Sigmoid colon (tissue), 4 donors: ENCODE measurements around the gene BLM.

ENCODE experiments used
- POLR2A ChIP-seq, 2 donors: fragments of 450-650 bp; IDR thresholded peaks; one replicate each; pipeline ENCODE4 v1.6.1; 2016; ENCODE audit warnings: antibody characterized with exemption in 2 of 2, mild to moderate bottlenecking in 2 of 2, moderate library complexity in 2 of 2
- POLR2AphosphoS5 ChIP-seq, 4 donors: sonication (generic); formaldehyde crosslinking; IDR thresholded peaks; one replicate each; pipeline ENCODE4 v1.6.1; 2017; ENCODE audit warnings: antibody characterized with exemption in 4 of 4
- TF ChIP-seq, protein P1 (sequence below), 4 experiments: fragments of 450-650 bp in 3 of 4; fragments of 200-600 bp in 1 of 4; IDR thresholded peaks; one replicate each; pipeline ENCODE4 v1.5.1; 2016 to 2019; ENCODE audit warnings: antibody characterized with exemption in 4 of 4, mild to moderate bottlenecking in 3 of 4, moderate library complexity in 2 of 4

DNA sequence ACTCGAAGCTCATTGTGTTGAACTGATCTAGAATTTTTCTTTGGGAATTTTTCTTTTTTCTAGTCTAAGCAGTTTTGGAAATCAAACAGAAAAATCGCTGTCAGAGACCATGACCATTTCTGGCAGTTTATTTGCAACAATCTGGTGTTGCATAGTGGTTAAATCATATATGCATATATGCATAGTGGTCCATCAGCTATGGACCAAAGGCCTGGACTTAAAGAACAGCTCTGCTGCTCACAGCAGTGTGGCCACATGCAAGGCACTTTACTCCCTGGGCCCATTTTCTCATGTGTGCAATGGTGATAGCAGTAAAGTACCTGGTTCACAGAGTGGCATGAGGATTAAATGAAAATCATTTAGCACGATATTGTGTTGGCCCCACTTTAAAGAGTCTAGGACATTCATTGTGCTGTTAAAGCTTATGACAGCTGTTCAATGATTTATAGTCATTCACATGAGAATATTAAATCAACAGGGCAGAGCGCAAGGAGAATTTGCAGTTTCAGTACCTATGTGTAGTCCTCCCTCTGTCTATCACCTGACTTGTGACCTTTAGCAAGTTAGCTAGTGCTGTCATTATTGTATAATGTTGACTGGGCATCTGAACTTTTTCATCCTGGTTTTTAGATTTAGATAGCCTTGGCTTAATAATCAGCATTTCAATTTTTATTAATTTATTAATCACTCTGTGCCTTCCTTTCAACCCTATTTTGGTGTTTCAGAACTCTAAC is 46.4 kb downstream of the BLM start:
- TF ChIP-seq POLR2AphosphoS5 (IDR thresholded peaks at IDR 0.05) (no peak), POLR2A (IDR thresholded peaks at IDR 0.05) (no peak)
- TF ChIP-seq, protein P1, sequence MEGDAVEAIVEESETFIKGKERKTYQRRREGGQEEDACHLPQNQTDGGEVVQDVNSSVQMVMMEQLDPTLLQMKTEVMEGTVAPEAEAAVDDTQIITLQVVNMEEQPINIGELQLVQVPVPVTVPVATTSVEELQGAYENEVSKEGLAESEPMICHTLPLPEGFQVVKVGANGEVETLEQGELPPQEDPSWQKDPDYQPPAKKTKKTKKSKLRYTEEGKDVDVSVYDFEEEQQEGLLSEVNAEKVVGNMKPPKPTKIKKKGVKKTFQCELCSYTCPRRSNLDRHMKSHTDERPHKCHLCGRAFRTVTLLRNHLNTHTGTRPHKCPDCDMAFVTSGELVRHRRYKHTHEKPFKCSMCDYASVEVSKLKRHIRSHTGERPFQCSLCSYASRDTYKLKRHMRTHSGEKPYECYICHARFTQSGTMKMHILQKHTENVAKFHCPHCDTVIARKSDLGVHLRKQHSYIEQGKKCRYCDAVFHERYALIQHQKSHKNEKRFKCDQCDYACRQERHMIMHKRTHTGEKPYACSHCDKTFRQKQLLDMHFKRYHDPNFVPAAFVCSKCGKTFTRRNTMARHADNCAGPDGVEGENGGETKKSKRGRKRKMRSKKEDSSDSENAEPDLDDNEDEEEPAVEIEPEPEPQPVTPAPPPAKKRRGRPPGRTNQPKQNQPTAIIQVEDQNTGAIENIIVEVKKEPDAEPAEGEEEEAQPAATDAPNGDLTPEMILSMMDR (IDR thresholded peaks at IDR 0.05) = no peak
